Spleen (tissue), 7 donors: ENCODE data around the gene TEK.

ENCODE experiments used
- POLR2A ChIP-seq, 3 donors: fragments of 450-650 bp; IDR thresholded peaks; one replicate each; pipeline ENCODE4 v1.5.1; 2017; ENCODE audit warnings: antibody characterized with exemption in 3 of 3, mild to moderate bottlenecking in 1 of 3
- POLR2AphosphoS5 ChIP-seq, 3 donors: sonication (generic); formaldehyde crosslinking; IDR thresholded peaks; one replicate each; pipeline ENCODE4 v1.5.1; 2017; ENCODE audit warnings: antibody characterized with exemption in 3 of 3
- TF ChIP-seq, protein P1 (sequence below), 11 experiments: fragments of 200-600 bp in 7 of 11; fragments of 450-650 bp in 4 of 11; sonication (generic) in 4 of 11; IDR thresholded peaks in 8 of 11; conservative IDR thresholded peaks in 3 of 11; 1 replicate in 7 of 11; 2 replicates in 4 of 11; pipeline versions ENCODE4 v1.4.0 to v1.8.0; 2016 to 2021; ENCODE audit warnings: antibody characterized with exemption in 11 of 11, inconsistent platforms in 4 of 11, mild to moderate bottlenecking in 1 of 11
- donor health status: DM: no; HTN: no; CAD: no; lungs with moderate emphysema.
- donor health status: DM: no; HTN: no; CAD: no.
- donor health status: DM: no; HTN: no; CAD: no.

GRCh38 chr9:27204578-27204977 lies 95.6 kb downstream of the TEK start:
- TF ChIP-seq, protein P1, sequence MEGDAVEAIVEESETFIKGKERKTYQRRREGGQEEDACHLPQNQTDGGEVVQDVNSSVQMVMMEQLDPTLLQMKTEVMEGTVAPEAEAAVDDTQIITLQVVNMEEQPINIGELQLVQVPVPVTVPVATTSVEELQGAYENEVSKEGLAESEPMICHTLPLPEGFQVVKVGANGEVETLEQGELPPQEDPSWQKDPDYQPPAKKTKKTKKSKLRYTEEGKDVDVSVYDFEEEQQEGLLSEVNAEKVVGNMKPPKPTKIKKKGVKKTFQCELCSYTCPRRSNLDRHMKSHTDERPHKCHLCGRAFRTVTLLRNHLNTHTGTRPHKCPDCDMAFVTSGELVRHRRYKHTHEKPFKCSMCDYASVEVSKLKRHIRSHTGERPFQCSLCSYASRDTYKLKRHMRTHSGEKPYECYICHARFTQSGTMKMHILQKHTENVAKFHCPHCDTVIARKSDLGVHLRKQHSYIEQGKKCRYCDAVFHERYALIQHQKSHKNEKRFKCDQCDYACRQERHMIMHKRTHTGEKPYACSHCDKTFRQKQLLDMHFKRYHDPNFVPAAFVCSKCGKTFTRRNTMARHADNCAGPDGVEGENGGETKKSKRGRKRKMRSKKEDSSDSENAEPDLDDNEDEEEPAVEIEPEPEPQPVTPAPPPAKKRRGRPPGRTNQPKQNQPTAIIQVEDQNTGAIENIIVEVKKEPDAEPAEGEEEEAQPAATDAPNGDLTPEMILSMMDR (IDR thresholded peaks at IDR 0.05 in 8 of 11, conservative IDR thresholded peaks at IDR 0.05 in 3 of 11) = no peak
- no peak for TF ChIP-seq POLR2AphosphoS5 (IDR thresholded peaks at IDR 0.05)
- TF ChIP-seq POLR2A (IDR thresholded peaks at IDR 0.05) = no peak
